GM19324 (cell line): ENCODE results near the gene GSG1L.

Experiments used
- ATAC-seq: cut with Tn5 transposase; IDR thresholded peaks from one replicate; pipeline ENCODE4 v1.9.1; 2021; ENCODE audit warnings: mild to moderate bottlenecking, moderate library complexity; ENCODE audit not compliant: unreplicated experiment, low FRiP score

Gene GSG1L

GRCh38 chr16:28067604-28068379 lies 4.3 kb upstream of the GSG1L start:
- no peak for ATAC-seq

GRCh38 chr16:28064706-28065249 lies 1.3 kb upstream of the GSG1L start:
- no peak for ATAC-seq

- ATAC-seq, result no peak
These were observed 636 bp upstream of the GSG1L start for GRCh38 chr16:28064150-28064549.

GRCh38 chr16:28062847-28063521 lies 530 bp downstream of the GSG1L start:
- ATAC-seq, result no peak

- ATAC-seq, result no peak
These were observed 1.2 kb downstream of the GSG1L start for GRCh38 chr16:28062261-28062846.

GRCh38 chr16:28061352-28062101 lies 2.0 kb downstream of the GSG1L start:
- ATAC-seq, result no peak

- ATAC-seq, result no peak
These were observed 3.5 kb downstream of the GSG1L start for GRCh38 chr16:28059841-28060575.

GRCh38 chr16:28058839-28059589 lies 4.5 kb downstream of the GSG1L start:
- ATAC-seq, result no peak

GRCh38 chr16:28057949-28058348 lies 5.6 kb downstream of the GSG1L start:
- no peak for ATAC-seq

GRCh38 chr16:28053461-28053860 lies 10.1 kb downstream of the GSG1L start:
- ATAC-seq, result no peak

GRCh38 chr16:28052274-28053128 lies 11.0 kb downstream of the GSG1L start:
- no peak for ATAC-seq

- ATAC-seq, result no peak
These were observed 12.0 kb downstream of the GSG1L start for GRCh38 chr16:28051486-28051885.

GRCh38 chr16:28042811-28043210 lies 20.7 kb downstream of the GSG1L start:
- no peak for ATAC-seq

GRCh38 chr16:28041615-28042014 lies 21.9 kb downstream of the GSG1L start:
- no peak for ATAC-seq

- ATAC-seq, result no peak
These were observed 23.5 kb downstream of the GSG1L start for GRCh38 chr16:28040039-28040438.

- no peak for ATAC-seq
These were observed 24.0 kb downstream of the GSG1L start for GRCh38 chr16:28039493-28039892.

- no peak for ATAC-seq
These were observed 25.1 kb downstream of the GSG1L start for GRCh38 chr16:28038409-28038808.

GRCh38 chr16:28035866-28036393 lies 27.6 kb downstream of the GSG1L start:
- ATAC-seq, result no peak
